Caki2 (cell line): Measurements from ENCODE around the gene SPCS2. TPM values are rescaled to one million over a fixed set of nuclear protein-coding genes. Genes with fewer than 3 reads are reported as not detected.
A peak's percentile ranks its signal among the peaks of the same experiment; 100 is the strongest.
"Not testable (repeated sequence)": the region's sequence is repeated elsewhere in the genome, so short reads cannot be mapped to it uniquely, and the experiment has no call there.

Source experiments
- DNase-seq: peaks from one replicate; pipeline ENCODE4 v3.0.0-alpha.2; 2015; ENCODE audit warnings: low read depth
- in situ Hi-C: cut with HindIII; loops from 2 replicates; pipeline ENCODE4 v1.10.0; 2016; ENCODE audit warnings: low sequenced_read_pairs, low pct_unique_long_range_greater_than_20kb, mixed read lengths
- total RNA-seq: library from RNA; depleted of rRNA; stranded (reverse); fragments of >200 nt; shearing (Covaris generic); gene quantifications from 2 replicates; pipeline ENCODE4 v1.2.3, GENCODE V29; 2014; ENCODE audit warnings: low replicate concordance

The SPCS2 gene
- total RNA-seq, 1 experiment from 2014 or later, result 6.7 TPM

- DNase-seq, result peak; percentile 62
- in situ Hi-C loops, result no loop called here
These were observed 39.6 kb downstream of the SPCS2 start, which contains the start of gene NEU3 for GRCh38 chr11:74988541-74989259. Gene NEU3 (plus strand): TSS chr11:74988933. CDS start chr11:74989061, 128 bp downstream.

- peak; percentile 3 for DNase-seq
- in situ Hi-C loops, result no loop called here
These were observed 40.2 kb downstream of the SPCS2 start for GRCh38 chr11:74989260-74989638.

- in situ Hi-C loops, result not testable (repeated sequence)
These were observed 41.1 kb downstream of the SPCS2 start for GRCh38 chr11:74990150-74990549.

GRCh38 chr11:74990941-74991340 lies 41.9 kb downstream of the SPCS2 start:
- in situ Hi-C loops, result no loop called here
- DNase-seq, result no peak

More at GRCh38 chr11:74990150-74990549, 41.1 kb downstream of the SPCS2 start:
- not testable (repeated sequence) for DNase-seq

GRCh38 chr11:74992852-74993251 lies 43.8 kb downstream of the SPCS2 start:
- in situ Hi-C loops, result no loop called here

GRCh38 chr11:75000975-75001354 lies 51.9 kb downstream of the SPCS2 start:
- in situ Hi-C loops, result no loop called here

More at GRCh38 chr11:74992852-74993251, 43.8 kb downstream of the SPCS2 start:
- DNase-seq, result no peak

GRCh38 chr11:75001686-75002085 lies 52.6 kb downstream of the SPCS2 start:
- in situ Hi-C loops, result no loop called here
- DNase-seq, result no peak

More at GRCh38 chr11:75000975-75001354, 51.9 kb downstream of the SPCS2 start:
- DNase-seq, result no peak

- DNase-seq, result no peak
- in situ Hi-C loops, result no loop called here
These were observed 53.5 kb downstream of the SPCS2 start for GRCh38 chr11:75002516-75002915.

- in situ Hi-C loops, result no loop called here
- DNase-seq, result no peak
These were observed 55.1 kb downstream of the SPCS2 start for GRCh38 chr11:75004215-75004614.

- in situ Hi-C loops, result no loop called here
These were observed 62.3 kb downstream of the SPCS2 start for GRCh38 chr11:75011357-75011756.

GRCh38 chr11:75011872-75012271 lies 62.8 kb downstream of the SPCS2 start:
- in situ Hi-C loops, result no loop called here
- DNase-seq, result no peak

More at GRCh38 chr11:75011357-75011756, 62.3 kb downstream of the SPCS2 start:
- no peak for DNase-seq

- no peak for DNase-seq
- in situ Hi-C loops, result no loop called here
These were observed 64.0 kb downstream of the SPCS2 start for GRCh38 chr11:75013051-75013450.

GRCh38 chr11:75014129-75014528 lies 65.1 kb downstream of the SPCS2 start:
- DNase-seq, result no peak
- in situ Hi-C loops, result no loop called here

- DNase-seq, in situ Hi-C loops: not testable (repeated sequence)
These were observed 70.1 kb downstream of the SPCS2 start for GRCh38 chr11:75019200-75019599.

GRCh38 chr11:75020328-75020727 lies 71.3 kb downstream of the SPCS2 start:
- in situ Hi-C loops, DNase-seq: not testable (repeated sequence)

GRCh38 chr11:75022296-75022695 lies 73.2 kb downstream of the SPCS2 start:
- in situ Hi-C loops, result no loop called here
- no peak for DNase-seq

GRCh38 chr11:75022759-75023396 lies 73.8 kb downstream of the SPCS2 start:
- in situ Hi-C loops, result no loop called here
- DNase-seq, result peak; percentile 55

GRCh38 chr11:75023446-75024067 lies 74.5 kb downstream of the SPCS2 start:
- in situ Hi-C loops, result no loop called here
- no peak for DNase-seq

GRCh38 chr11:75024068-75024449 lies 75.0 kb downstream of the SPCS2 start:
- in situ Hi-C loops, result no loop called here
- DNase-seq, result no peak
